Measurements from ENCODE around the gene COL20A1. TPM values are rescaled to one million over a fixed set of nuclear protein-coding genes. Genes with fewer than 3 reads are reported as not detected.

Gene COL20A1
- total and polyA plus RNA-seq, 2 donors from 2014 or later, result 0.58 TPM; not detected in 1

- H3K36me3 ChIP-seq (ENCODE audit: control insufficient read depth in 2 of 3, insufficient read depth in 3 of 3, low read length in 3 of 3), result no peaks in the 10 kb centered on the region
- peak in 3 of 5 donors; percentile 41 to 86 (median 60) for DNase-seq
- no peak overlapping the region for H3K4me3 ChIP-seq (ENCODE audit: low read length in 3 of 3)
- FAIRE-seq, result no peak
- TF ChIP-seq CTCF (IDR thresholded peaks at IDR 0.05; ENCODE audit: borderline replicate concordance, extremely low read depth, insufficient read depth), result no peak
- no peaks in the 10 kb centered on the region for H3K27me3 ChIP-seq (ENCODE audit: control insufficient read depth, insufficient read depth, low read length)
- H3K9ac ChIP-seq (ENCODE audit: low read length in 3 of 3), result no peak overlapping the region
- no peaks in the 10 kb centered on the region for H3K9me3 ChIP-seq (ENCODE audit: control insufficient read depth in 2 of 3, insufficient read depth in 1 of 3, low read length in 3 of 3)
- H3K27ac ChIP-seq (ENCODE audit: low read depth in 2 of 2, low read length in 2 of 2), result no peak overlapping the region
- intact Hi-C loops (cut with DNase I), result no loop called here
- H3K4me1 ChIP-seq (ENCODE audit: control insufficient read depth in 2 of 3, insufficient read depth in 2 of 3, low read depth in 1 of 3, low read length in 3 of 3), result no peaks in the 10 kb centered on the region
Measured at GRCh38 chr20:63258781-63259180, 34.2 kb upstream of the COL20A1 start.

DNA sequence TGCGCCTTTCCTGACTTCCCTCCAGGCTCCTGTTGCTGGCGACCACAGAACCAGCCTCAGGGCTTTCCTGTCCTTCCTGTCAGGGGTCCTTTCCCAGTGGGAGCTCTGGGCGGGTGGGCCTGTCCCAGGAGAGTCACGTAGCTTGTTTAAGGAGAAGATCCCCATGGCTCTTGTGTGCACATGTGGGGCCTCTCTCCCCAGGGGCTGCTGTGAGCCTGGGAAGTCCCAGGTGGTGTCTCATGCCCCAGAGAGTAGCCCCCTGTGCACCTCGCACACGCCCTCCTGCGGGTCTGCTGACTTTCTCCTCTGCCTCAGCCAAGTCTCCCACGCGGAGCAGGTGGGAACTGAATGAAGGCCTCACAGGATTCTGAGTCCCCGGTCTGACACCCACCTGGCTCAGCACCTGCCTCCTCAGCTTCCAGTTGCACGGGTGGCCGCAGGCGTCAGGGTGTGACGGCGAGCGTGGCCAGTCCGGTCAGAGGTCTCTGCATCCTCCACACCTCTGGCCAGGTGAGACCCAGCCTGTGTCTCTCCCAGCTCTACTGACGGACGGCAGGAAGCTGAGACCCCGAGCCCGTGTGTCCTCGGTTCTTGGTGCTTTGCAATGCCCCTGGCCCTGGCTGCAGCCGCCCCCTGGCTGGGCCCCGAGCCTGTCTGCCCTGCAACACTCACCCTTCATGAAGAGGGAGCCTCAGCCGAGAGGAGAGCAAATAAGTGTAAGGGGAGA, 33.1 kb upstream of the COL20A1 start:
- intact Hi-C loops (cut with DNase I), result no loop called here
- peak in 1 of 5 donors; percentile 64 for DNase-seq
- Histone ChIP-seq H3K27me3 (ENCODE audit: control insufficient read depth, insufficient read depth, low read length) (no peaks in the 10 kb centered on the region), H3K9ac (ENCODE audit: low read length in 3 of 3) (no peak overlapping the region), H3K4me3 (ENCODE audit: low read length in 3 of 3) (no peak overlapping the region), H3K9me3 (ENCODE audit: control insufficient read depth in 2 of 3, insufficient read depth in 1 of 3, low read length in 3 of 3) (no peaks in the 10 kb centered on the region), H3K4me1 (ENCODE audit: control insufficient read depth in 2 of 3, insufficient read depth in 2 of 3, low read depth in 1 of 3, low read length in 3 of 3) (no peaks in the 10 kb centered on the region), H3K36me3 (ENCODE audit: control insufficient read depth in 2 of 3, insufficient read depth in 3 of 3, low read length in 3 of 3) (no peaks in the 10 kb centered on the region), H3K27ac (ENCODE audit: low read depth in 2 of 2, low read length in 2 of 2) (no peak overlapping the region)
- TF ChIP-seq CTCF (IDR thresholded peaks at IDR 0.05; ENCODE audit: borderline replicate concordance, extremely low read depth, insufficient read depth), result no peak
- FAIRE-seq, result no peak

- no peak for TF ChIP-seq CTCF (IDR thresholded peaks at IDR 0.05; ENCODE audit: borderline replicate concordance, extremely low read depth, insufficient read depth)
- H3K4me3 ChIP-seq (ENCODE audit: low read length in 3 of 3), result no peak overlapping the region
- DNase-seq, result no peak
- no peak for FAIRE-seq
- H3K4me1 ChIP-seq (ENCODE audit: control insufficient read depth in 2 of 3, insufficient read depth in 2 of 3, low read depth in 1 of 3, low read length in 3 of 3), result no peaks in the 10 kb centered on the region
- intact Hi-C loops (cut with DNase I), result no loop called here
- H3K27ac ChIP-seq (ENCODE audit: low read depth in 2 of 2, low read length in 2 of 2), result no peak overlapping the region
- no peak overlapping the region for H3K9ac ChIP-seq (ENCODE audit: low read length in 3 of 3)
- H3K36me3 ChIP-seq (ENCODE audit: control insufficient read depth in 2 of 3, insufficient read depth in 3 of 3, low read length in 3 of 3), result no peaks in the 10 kb centered on the region
- no peaks in the 10 kb centered on the region for H3K27me3 ChIP-seq (ENCODE audit: control insufficient read depth, insufficient read depth, low read length)
- no peaks in the 10 kb centered on the region for H3K9me3 ChIP-seq (ENCODE audit: control insufficient read depth in 2 of 3, insufficient read depth in 1 of 3, low read length in 3 of 3)
Measured at GRCh38 chr20:63260521-63260920, 32.5 kb upstream of the COL20A1 start.
